Measurements from ENCODE around the gene RFNG. TPM values are rescaled to one million over a fixed set of nuclear protein-coding genes. Genes with fewer than 3 reads are reported as not detected.

RFNG gene
- total RNA-seq, result 24.1 and 26.8 TPM in 2 replicates

GRCh38 chr17:82051776-82052637 is at the start of gene RFNG, which contains the start of gene GPS1:
RFNG (minus strand) TSS chr17:82051811; CDS start chr17:82051766, 45 bp downstream.
GPS1 (plus strand) TSS chr17:82051898; CDS start chr17:82051932, 34 bp downstream.
- DNase-seq (ENCODE audit: low spot score), result peak; percentile 74
- no peaks in the 10 kb centered on the region for H3K27me3 Mint-ChIP-seq (ENCODE audit: insufficient read depth)
- peak within 1 kb of the TSS; percentile 91 for H3K4me3 Mint-ChIP-seq
- peak within 1 kb of the TSS; percentile 89 for H3K27ac Mint-ChIP-seq
- intact Hi-C loops (cut with micrococcal nuclease), result loop anchor here (1.0 to 5.0 kb wide), 3 partner anchors 14 to 45 kb away; partner anchors contain the start of genes DCXR and FASN
- peaks cover 9% of the 10 kb centered on the region for H3K36me3 Mint-ChIP-seq (ENCODE audit: low read depth)
- H3K9me3 Mint-ChIP-seq, result no peaks in the 10 kb centered on the region
- peaks cover 14% of the 10 kb centered on the region for H3K4me1 Mint-ChIP-seq (ENCODE audit: low read depth)

- Mint-ChIP-seq H3K4me3 (peak overlapping the region; percentile 47), H3K9me3 (no peaks in the 10 kb centered on the region), H3K4me1 (ENCODE audit: low read depth) (peaks cover 5% of the 10 kb centered on the region), H3K27ac (peak overlapping the region; percentile 82), H3K27me3 (ENCODE audit: insufficient read depth) (no peaks in the 10 kb centered on the region), H3K36me3 (ENCODE audit: low read depth) (peaks cover 4% of the 10 kb centered on the region)
- DNase-seq (ENCODE audit: low spot score), result no peak
- intact Hi-C loops (cut with micrococcal nuclease), result no loop called here
These were observed 49.7 kb upstream of the RFNG start for GRCh38 chr17:82101301-82101715.

GRCh38 chr17:82100502-82101298 is 49.1 kb upstream of the RFNG start:
- peak overlapping the region; percentile 82 for H3K27ac Mint-ChIP-seq
- peak overlapping the region; percentile 86 for H3K4me3 Mint-ChIP-seq
- intact Hi-C loops (cut with micrococcal nuclease), result no loop called here
- H3K27me3 Mint-ChIP-seq (ENCODE audit: insufficient read depth), result no peaks in the 10 kb centered on the region
- peaks cover 7% of the 10 kb centered on the region for H3K36me3 Mint-ChIP-seq (ENCODE audit: low read depth)
- H3K9me3 Mint-ChIP-seq, result no peaks in the 10 kb centered on the region
- no peak for DNase-seq (ENCODE audit: low spot score)
- H3K4me1 Mint-ChIP-seq (ENCODE audit: low read depth), result no peaks in the 10 kb centered on the region

GRCh38 chr17:82098939-82099763 is 47.5 kb upstream of the RFNG start:
- intact Hi-C loops (cut with micrococcal nuclease), result loop anchor here (1.0 to 5.0 kb wide), 8 partner anchors 7 to 266 kb away; partner anchors contain the start of genes ALYREF, ANAPC11, DCXR and GPS1
- DNase-seq (ENCODE audit: low spot score), result no peak
- H3K9me3 Mint-ChIP-seq, result no peaks in the 10 kb centered on the region

GRCh38 chr17:82098169-82098938 is 46.7 kb upstream of the RFNG start, which contains the start of gene FASN:
FASN (minus strand) TSS chr17:82098236; CDS start chr17:82096445, 1,791 bp downstream.
- H3K27ac Mint-ChIP-seq, result peak within 1 kb of the TSS; percentile 72
- H3K9me3 Mint-ChIP-seq, result no peaks in the 10 kb centered on the region
- no peaks in the 10 kb centered on the region for H3K27me3 Mint-ChIP-seq (ENCODE audit: insufficient read depth)
- peaks cover 10% of the 10 kb centered on the region for H3K36me3 Mint-ChIP-seq (ENCODE audit: low read depth)
- no peaks in the 10 kb centered on the region for H3K4me1 Mint-ChIP-seq (ENCODE audit: low read depth)
- intact Hi-C loops (cut with micrococcal nuclease), result loop anchor here (1.0 to 5.0 kb wide), 8 partner anchors 8 to 265 kb away; partner anchors contain the start of genes ALYREF, ANAPC11, DCXR and GPS1
- DNase-seq (ENCODE audit: low spot score), result peak; percentile 92
- H3K4me3 Mint-ChIP-seq, result peak within 1 kb of the TSS; percentile 82

More at GRCh38 chr17:82098939-82099763, 47.5 kb upstream of the RFNG start:
- Mint-ChIP-seq H3K27ac (peak overlapping the region; percentile 85), H3K4me1 (ENCODE audit: low read depth) (no peaks in the 10 kb centered on the region), H3K27me3 (ENCODE audit: insufficient read depth) (no peaks in the 10 kb centered on the region), H3K4me3 (peak overlapping the region; percentile 86), H3K36me3 (ENCODE audit: low read depth) (peaks cover 7% of the 10 kb centered on the region)

- Mint-ChIP-seq H3K36me3 (ENCODE audit: low read depth) (peaks cover 13% of the 10 kb centered on the region), H3K4me3 (peak overlapping the region; percentile 66), H3K9me3 (no peaks in the 10 kb centered on the region), H3K27me3 (ENCODE audit: insufficient read depth) (no peaks in the 10 kb centered on the region), H3K27ac (peak overlapping the region; percentile 55), H3K4me1 (ENCODE audit: low read depth) (no peaks in the 10 kb centered on the region)
- intact Hi-C loops (cut with micrococcal nuclease), result loop anchor here (1.0 to 5.0 kb wide), 8 partner anchors 8 to 265 kb away; partner anchors contain the start of genes ALYREF, ANAPC11, DCXR and GPS1
- DNase-seq (ENCODE audit: low spot score), result no peak
These were observed 46.2 kb upstream of the RFNG start for GRCh38 chr17:82097919-82098168.

GRCh38 chr17:82097184-82097918 is 45.7 kb upstream of the RFNG start:
- peak; percentile 24 for DNase-seq (ENCODE audit: low spot score)
- Mint-ChIP-seq H3K4me1 (ENCODE audit: low read depth) (no peaks in the 10 kb centered on the region), H3K27ac (peak overlapping the region; percentile 72), H3K9me3 (no peaks in the 10 kb centered on the region), H3K4me3 (peak overlapping the region; percentile 82), H3K27me3 (ENCODE audit: insufficient read depth) (no peaks in the 10 kb centered on the region), H3K36me3 (ENCODE audit: low read depth) (peaks cover 11% of the 10 kb centered on the region)
- intact Hi-C loops (cut with micrococcal nuclease), result loop anchor here (5.0 kb wide), 1 partner anchor 45 kb away; the partner anchor contains the start of genes GPS1 and RFNG

GRCh38 chr17:82096709-82097183 is 45.1 kb upstream of the RFNG start:
- Mint-ChIP-seq H3K36me3 (ENCODE audit: low read depth) (peaks cover 11% of the 10 kb centered on the region), H3K27ac (peak overlapping the region; percentile 72), H3K9me3 (no peaks in the 10 kb centered on the region), H3K27me3 (ENCODE audit: insufficient read depth) (no peaks in the 10 kb centered on the region), H3K4me1 (ENCODE audit: low read depth) (no peaks in the 10 kb centered on the region), H3K4me3 (peak overlapping the region; percentile 82)
- intact Hi-C loops (cut with micrococcal nuclease), result loop anchor here (1.0 to 5.0 kb wide), 2 partner anchors 44 to 168 kb away; partner anchors contain the start of genes GPS1 and RFNG
- DNase-seq (ENCODE audit: low spot score), result no peak

GRCh38 chr17:82095777-82096708 is 44.4 kb upstream of the RFNG start:
- no peaks in the 10 kb centered on the region for H3K9me3 Mint-ChIP-seq
- peak overlapping the region; percentile 82 for H3K4me3 Mint-ChIP-seq
- no peaks in the 10 kb centered on the region for H3K27me3 Mint-ChIP-seq (ENCODE audit: insufficient read depth)
- intact Hi-C loops (cut with micrococcal nuclease), result loop anchor here (1.0 to 5.0 kb wide), 2 partner anchors 44 to 168 kb away; partner anchors contain the start of genes GPS1 and RFNG
- H3K27ac Mint-ChIP-seq, result peak overlapping the region; percentile 72
- H3K36me3 Mint-ChIP-seq (ENCODE audit: low read depth), result peaks cover 11% of the 10 kb centered on the region
- no peaks in the 10 kb centered on the region for H3K4me1 Mint-ChIP-seq (ENCODE audit: low read depth)
- DNase-seq (ENCODE audit: low spot score), result no peak

Measured in activated T-helper 1 cell treated with anti-CD3 and anti-CD28 coated beads, Interleukin-12 subunit alpha, Interleukin-12 subunit beta, Interleukin-2, Interleukin-4 antibody, amounts not matched to agents 30 ng/mL and 10 ng/mL and 1 ng/mL, durations not matched to agents 14 hours and 24 hours and 36 hours (primary cell).